ENCODE results near the gene LELP1.

DNA sequence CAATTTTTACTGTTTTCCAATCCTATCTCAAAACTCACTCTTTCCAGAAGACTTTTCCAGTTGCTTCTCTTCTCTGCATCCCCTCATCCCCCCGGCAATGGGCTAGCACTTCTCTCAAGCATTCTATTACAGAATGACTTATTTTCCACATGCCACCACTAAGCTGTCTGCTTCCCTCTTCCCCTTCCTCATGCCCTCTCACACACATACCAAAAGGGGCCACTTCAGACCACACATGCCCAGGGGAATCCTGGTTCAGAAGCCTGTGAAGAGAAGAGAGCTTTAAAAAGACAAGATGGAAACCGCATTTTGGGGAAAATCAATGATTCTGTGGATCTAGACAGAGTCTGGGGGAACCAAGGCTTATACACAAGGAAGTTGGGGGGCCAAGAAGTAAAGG, 47.9 kb downstream of the LELP1 start:
- TF ChIP-seq, protein P1, sequence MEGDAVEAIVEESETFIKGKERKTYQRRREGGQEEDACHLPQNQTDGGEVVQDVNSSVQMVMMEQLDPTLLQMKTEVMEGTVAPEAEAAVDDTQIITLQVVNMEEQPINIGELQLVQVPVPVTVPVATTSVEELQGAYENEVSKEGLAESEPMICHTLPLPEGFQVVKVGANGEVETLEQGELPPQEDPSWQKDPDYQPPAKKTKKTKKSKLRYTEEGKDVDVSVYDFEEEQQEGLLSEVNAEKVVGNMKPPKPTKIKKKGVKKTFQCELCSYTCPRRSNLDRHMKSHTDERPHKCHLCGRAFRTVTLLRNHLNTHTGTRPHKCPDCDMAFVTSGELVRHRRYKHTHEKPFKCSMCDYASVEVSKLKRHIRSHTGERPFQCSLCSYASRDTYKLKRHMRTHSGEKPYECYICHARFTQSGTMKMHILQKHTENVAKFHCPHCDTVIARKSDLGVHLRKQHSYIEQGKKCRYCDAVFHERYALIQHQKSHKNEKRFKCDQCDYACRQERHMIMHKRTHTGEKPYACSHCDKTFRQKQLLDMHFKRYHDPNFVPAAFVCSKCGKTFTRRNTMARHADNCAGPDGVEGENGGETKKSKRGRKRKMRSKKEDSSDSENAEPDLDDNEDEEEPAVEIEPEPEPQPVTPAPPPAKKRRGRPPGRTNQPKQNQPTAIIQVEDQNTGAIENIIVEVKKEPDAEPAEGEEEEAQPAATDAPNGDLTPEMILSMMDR (IDR thresholded peaks at IDR 0.05; ENCODE audit: low read depth, low read length), result no peak
- no peak for TF ChIP-seq EZH2phosphoT487 (IDR thresholded peaks at IDR 0.05; ENCODE audit: low read depth)

Data from OCI-LY3 (cell line).